Transverse colon (tissue), 4 donors: ENCODE measurements around the gene BZW1. TPM values are rescaled to one million over a fixed set of nuclear protein-coding genes. Genes with fewer than 3 reads are reported as not detected.

Experiments used
- DNase-seq: peaks from one replicate; pipeline ENCODE4 v3.0.0-alpha.2; 2019
- H3K27ac ChIP-seq, 4 donors: fragments of 200-600 bp; sonication (generic); 2 replicates each; pipeline ENCODE4 v1.5.1; 2016 to 2018; ENCODE audit warnings: inconsistent platforms in 4 of 4
- H3K27me3 ChIP-seq: fragments of 200-600 bp; sonication (generic); 2 replicates; pipeline ENCODE4 v1.5.1; 2017; ENCODE audit warnings: inconsistent platforms
- H3K36me3 ChIP-seq, 4 donors: fragments of 200-600 bp; sonication (generic); 2 replicates each; pipeline ENCODE4 v1.5.1; 2017 to 2019; ENCODE audit warnings: inconsistent platforms in 4 of 4
- H3K4me1 ChIP-seq, 4 donors: fragments of 200-600 bp; sonication (generic); 2 replicates each; pipeline ENCODE4 v1.5.1; 2017 to 2020; ENCODE audit warnings: inconsistent platforms in 4 of 4
- H3K4me3 ChIP-seq, 4 donors: fragments of 200-600 bp; sonication (generic); 1 replicate in 1 of 4; 2 replicates in 3 of 4; pipeline versions ENCODE4 v1.5.1 to v1.6.1; 2017 to 2019; ENCODE audit warnings: inconsistent platforms in 4 of 4
- H3K9me3 ChIP-seq, 2 donors: fragments of 200-600 bp; sonication (generic); 2 replicates each; pipeline ENCODE4 v1.5.1; 2017 to 2019; ENCODE audit warnings: inconsistent platforms in 2 of 2
- EP300 ChIP-seq: sonication (generic); formaldehyde crosslinking; IDR thresholded peaks from one replicate; pipeline ENCODE4 v1.6.1; 2017; ENCODE audit warnings: antibody characterized with exemption, low read depth
- POLR2A ChIP-seq: fragments of 450-650 bp; IDR thresholded peaks from one replicate; pipeline ENCODE4 v1.6.1; 2016; ENCODE audit warnings: antibody characterized with exemption, mild to moderate bottlenecking, moderate library complexity
- POLR2AphosphoS5 ChIP-seq, 3 donors: sonication (generic); formaldehyde crosslinking; IDR thresholded peaks; one replicate each; pipeline ENCODE4 v1.6.1; 2016; ENCODE audit warnings: antibody characterized with exemption in 3 of 3
- WGBS, 2 donors: methylation state at CpG; one replicate each; pipeline ENCODE4 v1.1.5; 2018; ENCODE audit warnings: low coverage in 1 of 2; 5-methylcytosine and 5-hydroxymethylcytosine counted together
- in situ Hi-C, 4 donors: fragments of 200-750 bp; cut with MboI; loops; one replicate each; pipeline versions ENCODE4 v1.15.0 to v1.15.1; 2017; ENCODE audit warnings: low sequenced_read_pairs in 3 of 4, low pct_ligation_motif_present in 1 of 4, low pct_unique_long_range_greater_than_20kb in 1 of 4
- intact Hi-C: fragments of 100-400 bp; cut with DNase I; formaldehyde crosslinking; loops from one replicate; pipeline ENCODE4 v1.15.1; 2023; ENCODE audit warnings: low total_unique reads
- total RNA-seq, 4 donors: library from RNA; depleted of rRNA; stranded (reverse); fragments of >200 nt; gene quantifications; one replicate each; pipeline ENCODE4 v1.1.0, GENCODE V29; 2016
- TF ChIP-seq, protein P1 (sequence below), 5 experiments: fragments of 200-600 bp in 3 of 5; fragments of 450-650 bp in 2 of 5; sonication (generic) in 3 of 5; IDR thresholded peaks; 1 replicate in 2 of 5; 2 replicates in 3 of 5; pipeline ENCODE4 v1.5.1; 2016 to 2017; ENCODE audit warnings: antibody characterized with exemption in 5 of 5, inconsistent platforms in 3 of 5, mild to moderate bottlenecking in 2 of 5, moderate library complexity in 1 of 5

The BZW1 gene
- total RNA-seq, 4 donors from 2014 or later = 17.1 to 167 (median 110) TPM

DNA sequence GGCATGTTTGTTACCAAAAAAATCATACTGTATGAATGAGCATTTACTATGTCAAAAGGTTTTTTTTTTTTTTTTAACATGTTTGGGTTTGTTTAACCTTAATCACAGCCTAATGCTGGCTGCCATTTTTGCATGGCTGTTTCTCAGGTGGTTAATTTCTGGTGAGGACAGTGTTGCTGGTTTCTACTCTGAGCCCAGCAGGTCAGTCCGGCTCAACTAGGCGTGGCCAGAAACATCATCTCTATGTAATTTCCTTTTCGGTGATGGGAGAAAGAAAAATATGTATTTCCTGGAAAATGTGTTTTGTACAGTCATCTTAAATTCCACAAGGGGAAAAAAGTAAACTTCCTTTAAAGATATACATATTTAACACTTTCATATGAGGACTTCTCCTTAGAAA, 24.9 kb upstream of the BZW1 start:
- no peak overlapping the region for H3K27ac ChIP-seq
- 40% methylated on average over 1 to 3 of the region's 3 CpGs for WGBS, 2 donors

DNA sequence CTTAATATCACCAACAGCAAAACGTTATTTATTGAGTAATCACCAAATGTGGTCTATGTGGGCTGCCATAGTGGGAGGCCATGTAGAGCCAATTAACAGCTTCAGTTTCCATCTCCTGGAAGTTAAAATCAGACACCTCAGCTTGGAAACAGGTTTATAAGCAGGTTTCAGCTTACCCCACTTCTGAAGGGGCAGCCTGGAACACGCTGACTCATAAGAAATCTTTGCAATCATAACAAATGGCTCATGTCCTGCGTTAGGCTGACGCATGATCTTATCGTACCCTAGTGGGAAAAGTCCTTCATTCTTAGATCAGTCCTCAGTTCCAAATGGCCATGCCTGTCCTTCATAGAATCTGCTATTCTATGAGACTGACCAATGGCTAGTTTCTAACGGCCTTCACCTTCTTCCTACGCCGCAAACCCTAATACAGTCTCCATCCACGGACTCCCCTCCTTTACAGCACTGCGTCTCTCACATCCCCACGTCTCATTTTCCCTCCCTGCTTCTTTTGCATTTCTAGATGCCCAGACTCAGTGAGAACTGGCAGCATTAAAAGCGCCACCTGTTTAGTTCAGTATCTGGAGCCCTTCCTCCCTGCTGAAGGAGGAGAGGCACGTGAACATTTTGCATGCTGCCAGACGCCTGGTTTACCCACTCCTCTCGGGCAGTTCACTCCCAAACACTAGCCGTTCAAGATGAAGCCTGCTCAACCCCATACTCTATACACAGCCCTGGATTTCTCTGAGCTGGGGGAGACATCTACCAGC, 24.2 kb upstream of the BZW1 start:
- Histone ChIP-seq H3K9me3 (no peaks in the 10 kb centered on the region), H3K4me1 (peaks cover 0 to 10% (median 6%) of the 10 kb centered on the region in 4 donors), H3K27me3 (no peaks in the 10 kb centered on the region), H3K36me3 (no peaks in the 10 kb centered on the region), H3K27ac (no peak overlapping the region), H3K4me3 (no peak overlapping the region)
- 85% methylated on average over 10 to 16 of the region's 16 CpGs for WGBS, 2 donors
- intact Hi-C loops (no loop called here), in situ Hi-C loops (no loop called here)
- TF ChIP-seq EP300 (no peak), POLR2AphosphoS5 (IDR thresholded peaks at IDR 0.05) (no peak), POLR2A (no peak)
- TF ChIP-seq, protein P1, sequence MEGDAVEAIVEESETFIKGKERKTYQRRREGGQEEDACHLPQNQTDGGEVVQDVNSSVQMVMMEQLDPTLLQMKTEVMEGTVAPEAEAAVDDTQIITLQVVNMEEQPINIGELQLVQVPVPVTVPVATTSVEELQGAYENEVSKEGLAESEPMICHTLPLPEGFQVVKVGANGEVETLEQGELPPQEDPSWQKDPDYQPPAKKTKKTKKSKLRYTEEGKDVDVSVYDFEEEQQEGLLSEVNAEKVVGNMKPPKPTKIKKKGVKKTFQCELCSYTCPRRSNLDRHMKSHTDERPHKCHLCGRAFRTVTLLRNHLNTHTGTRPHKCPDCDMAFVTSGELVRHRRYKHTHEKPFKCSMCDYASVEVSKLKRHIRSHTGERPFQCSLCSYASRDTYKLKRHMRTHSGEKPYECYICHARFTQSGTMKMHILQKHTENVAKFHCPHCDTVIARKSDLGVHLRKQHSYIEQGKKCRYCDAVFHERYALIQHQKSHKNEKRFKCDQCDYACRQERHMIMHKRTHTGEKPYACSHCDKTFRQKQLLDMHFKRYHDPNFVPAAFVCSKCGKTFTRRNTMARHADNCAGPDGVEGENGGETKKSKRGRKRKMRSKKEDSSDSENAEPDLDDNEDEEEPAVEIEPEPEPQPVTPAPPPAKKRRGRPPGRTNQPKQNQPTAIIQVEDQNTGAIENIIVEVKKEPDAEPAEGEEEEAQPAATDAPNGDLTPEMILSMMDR (IDR thresholded peaks at IDR 0.05) = no peak
- DNase-seq = no peak

More for the DNA sequence above, 24.9 kb upstream of the BZW1 start:
- H3K36me3 ChIP-seq = no peaks in the 10 kb centered on the region
- H3K4me1 ChIP-seq = peaks cover 0 to 10% (median 6%) of the 10 kb centered on the region in 4 donors
- no peaks in the 10 kb centered on the region for H3K9me3 ChIP-seq
- TF ChIP-seq, protein P1 (IDR thresholded peaks at IDR 0.05) = no peak
- TF ChIP-seq POLR2A (no peak), EP300 (no peak), POLR2AphosphoS5 (IDR thresholded peaks at IDR 0.05) (no peak)
- DNase-seq = no peak
- intact Hi-C loops (no loop called here), in situ Hi-C loops (no loop called here)
- H3K4me3 ChIP-seq = no peak overlapping the region
- no peaks in the 10 kb centered on the region for H3K27me3 ChIP-seq

DNA sequence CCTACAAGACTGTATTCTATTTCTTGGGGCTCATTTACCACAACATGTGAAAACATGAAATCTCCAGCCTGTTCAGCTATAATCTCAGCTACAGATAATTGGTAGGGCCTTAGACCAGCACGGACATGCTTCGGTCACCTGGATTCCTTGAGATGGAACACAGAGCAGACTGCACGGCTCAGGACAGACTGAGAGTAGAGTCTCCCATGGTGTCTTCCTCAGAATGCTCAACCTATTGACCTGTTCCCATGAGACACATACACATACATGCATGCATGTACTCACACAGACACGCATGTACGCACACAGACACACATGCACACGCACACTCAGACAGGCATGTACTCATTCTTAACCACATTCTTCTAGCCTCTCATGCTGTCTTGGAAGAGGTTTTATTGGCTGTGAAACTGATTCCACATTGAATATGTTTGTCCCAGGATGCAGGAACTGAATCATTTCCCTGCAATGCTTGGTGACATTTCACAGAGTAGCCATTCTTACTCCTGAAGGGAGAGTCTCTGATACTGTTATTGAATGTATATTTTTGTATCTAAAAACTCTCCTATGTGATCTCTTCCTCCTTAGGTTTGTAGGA, 23.5 kb upstream of the BZW1 start:
- Histone ChIP-seq H3K4me3 (no peak overlapping the region), H3K4me1 (peaks cover 0 to 10% (median 6%) of the 10 kb centered on the region in 4 donors), H3K36me3 (no peaks in the 10 kb centered on the region), H3K27me3 (no peaks in the 10 kb centered on the region), H3K9me3 (no peaks in the 10 kb centered on the region), H3K27ac (no peak overlapping the region)
- DNase-seq = no peak
- TF ChIP-seq POLR2AphosphoS5 (IDR thresholded peaks at IDR 0.05) (no peak), EP300 (no peak), POLR2A (no peak)
- TF ChIP-seq, protein P1 (IDR thresholded peaks at IDR 0.05) = no peak
- in situ Hi-C loops = no loop called here
- intact Hi-C loops = no loop called here
- 94% methylated on average over 6 of the region's 6 CpGs; no CpG with 5 or more reads in 1 of the 2 donors for WGBS, 2 donors

DNA sequence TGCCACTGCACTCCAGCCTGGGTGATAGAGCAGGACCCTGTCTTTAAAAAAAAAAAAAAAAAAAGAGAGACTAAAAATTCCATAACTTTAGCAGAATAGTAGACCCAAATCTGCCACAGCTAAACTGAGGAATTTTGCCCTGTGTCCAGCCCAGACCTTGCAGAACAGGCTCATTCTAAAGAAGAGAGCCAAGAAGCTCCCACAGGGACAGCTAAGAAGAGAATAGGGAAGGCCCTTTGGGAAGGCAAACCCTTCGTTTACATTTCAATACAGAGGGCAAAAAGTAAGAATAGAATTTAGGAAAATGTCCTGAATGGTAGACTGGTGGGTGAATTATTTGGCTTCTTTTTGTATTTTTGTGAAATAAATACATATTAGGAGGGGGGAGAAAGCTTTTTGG, 21.5 kb upstream of the BZW1 start:
- in situ Hi-C loops = no loop called here
- Histone ChIP-seq H3K4me3 (no peak overlapping the region), H3K36me3 (no peaks in the 10 kb centered on the region), H3K9me3 (no peaks in the 10 kb centered on the region), H3K27ac (no peak overlapping the region), H3K4me1 (peaks cover 0 to 10% (median 6%) of the 10 kb centered on the region in 4 donors), H3K27me3 (no peaks in the 10 kb centered on the region)
- intact Hi-C loops = no loop called here
- WGBS, 2 donors = 54 to 64% methylated on average over 1 of the region's 1 CpG
- DNase-seq = no peak
- TF ChIP-seq POLR2AphosphoS5 (IDR thresholded peaks at IDR 0.05) (no peak), POLR2A (no peak)
- TF ChIP-seq, protein P1 (IDR thresholded peaks at IDR 0.05) = no peak
